Fibroblast of upper back skin (primary cell): ENCODE results near the gene CPEB3.
A peak's percentile ranks its signal among the peaks of the same experiment; 100 is the strongest.
"Not testable (repeated sequence)": the region's sequence is repeated elsewhere in the genome, so short reads cannot be mapped to it uniquely, and the experiment has no call there.

Experiments used
- DNase-seq: peaks from one replicate; pipeline ENCODE4 v3.0.0-alpha.2; 2013

Gene CPEB3

GRCh38 chr10:92208157-92208720 lies 82.6 kb downstream of the CPEB3 start:
- DNase-seq = no peak

- DNase-seq = no peak
Measured at GRCh38 chr10:92207061-92207460, 83.8 kb downstream of the CPEB3 start.

- DNase-seq = no peak
Measured at GRCh38 chr10:92203919-92204623, 86.8 kb downstream of the CPEB3 start.

- DNase-seq = no peak
Measured at GRCh38 chr10:92202536-92202935, 88.3 kb downstream of the CPEB3 start.

- DNase-seq = no peak
Measured at GRCh38 chr10:92200564-92200963, 90.3 kb downstream of the CPEB3 start.

- DNase-seq = no peak
Measured at GRCh38 chr10:92187101-92187500, 103.8 kb downstream of the CPEB3 start.

- DNase-seq = no peak
Measured at GRCh38 chr10:92184977-92185376, 105.9 kb downstream of the CPEB3 start.

- DNase-seq = no peak
Measured at GRCh38 chr10:92183199-92183598, 107.7 kb downstream of the CPEB3 start.

GRCh38 chr10:92181575-92181974 lies 109.3 kb downstream of the CPEB3 start:
- no peak for DNase-seq

- DNase-seq = no peak
Measured at GRCh38 chr10:92180399-92180798, 110.5 kb downstream of the CPEB3 start.

GRCh38 chr10:92177546-92177945 lies 113.3 kb downstream of the CPEB3 start:
- DNase-seq = peak; percentile 18

- no peak for DNase-seq
Measured at GRCh38 chr10:92175164-92175563, 115.7 kb downstream of the CPEB3 start.

GRCh38 chr10:92173996-92174395 lies 116.9 kb downstream of the CPEB3 start:
- DNase-seq = no peak

- DNase-seq = peak; percentile 28
Measured at GRCh38 chr10:92164036-92164696, 126.7 kb downstream of the CPEB3 start.

GRCh38 chr10:92162541-92162940 lies 128.3 kb downstream of the CPEB3 start:
- DNase-seq = no peak

- no peak for DNase-seq
Measured at GRCh38 chr10:92156874-92157773, 133.8 kb downstream of the CPEB3 start.

GRCh38 chr10:92150823-92151222 lies 140.1 kb downstream of the CPEB3 start:
- DNase-seq = no peak

- no peak for DNase-seq
Measured at GRCh38 chr10:92149261-92149660, 141.6 kb downstream of the CPEB3 start.

- no peak for DNase-seq
Measured at GRCh38 chr10:92146781-92147180, 144.1 kb downstream of the CPEB3 start.

GRCh38 chr10:92146107-92146506 lies 144.8 kb downstream of the CPEB3 start:
- DNase-seq = no peak

GRCh38 chr10:92142949-92143348 lies 147.9 kb downstream of the CPEB3 start:
- DNase-seq = no peak

- no peak for DNase-seq
Measured at GRCh38 chr10:92142512-92142911, 148.4 kb downstream of the CPEB3 start.

GRCh38 chr10:92141147-92141546 lies 149.7 kb downstream of the CPEB3 start:
- DNase-seq = not testable (repeated sequence)
